KOPT-K1 (cell line): ENCODE results near the gene PTGDR.

Experiments used
- H3K27ac ChIP-seq: fragments of 200-600 bp; sonication (generic); 2 replicates; pipeline ENCODE4 v1.5.1; 2016; ENCODE audit warnings: antibody characterized with exemption, mild to moderate bottlenecking, low read depth, low read length; ENCODE audit not compliant: poor library complexity, severe bottlenecking
- H3K36me3 ChIP-seq: fragments of 200-600 bp; sonication (generic); 2 replicates; pipeline ENCODE4 v1.5.1; 2017; ENCODE audit warnings: antibody characterized with exemption, mild to moderate bottlenecking, low read length, moderate library complexity; ENCODE audit not compliant: insufficient read depth
- H3K9me3 ChIP-seq: fragments of 200-600 bp; sonication (generic); 2 replicates; pipeline ENCODE4 v1.5.1; 2017; ENCODE audit warnings: antibody characterized with exemption, low read length, mild to moderate bottlenecking; ENCODE audit not compliant: insufficient read depth, poor library complexity, severe bottlenecking

Gene PTGDR

DNA sequence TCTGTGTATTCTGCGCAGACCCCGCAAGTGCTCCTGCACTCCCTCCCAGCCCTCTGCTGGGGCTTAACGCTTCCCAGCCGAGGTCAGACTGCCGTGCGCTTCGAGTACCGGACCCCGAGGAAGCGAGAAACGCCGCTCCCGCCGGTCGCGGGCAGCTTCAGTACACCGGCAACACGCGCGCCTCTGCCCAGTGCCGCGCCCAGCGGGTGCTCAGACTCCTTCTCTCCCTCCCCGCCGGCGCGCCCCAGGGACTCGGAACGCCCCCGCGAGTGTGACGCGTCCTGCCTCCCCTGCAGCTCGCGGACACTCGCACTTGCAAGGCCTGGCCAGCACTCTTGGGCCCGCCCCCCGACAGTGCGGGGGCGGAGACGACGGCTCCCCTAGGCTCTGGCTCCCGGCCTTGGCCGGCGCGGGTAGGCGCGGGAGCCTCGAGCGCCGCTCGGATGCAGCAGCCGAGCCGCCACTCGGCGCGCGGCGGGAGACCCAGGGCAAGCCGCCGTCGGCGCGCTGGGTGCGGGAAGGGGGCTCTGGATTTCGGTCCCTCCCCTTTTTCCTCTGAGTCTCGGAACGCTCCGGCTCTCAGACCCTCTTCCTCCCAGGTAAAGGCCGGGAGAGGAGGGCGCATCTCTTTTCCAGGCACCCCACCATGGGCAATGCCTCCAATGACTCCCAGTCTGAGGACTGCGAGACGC, 46.6 kb downstream of the PTGDR start, which contains the start of gene PTGER2:
PTGER2 (plus strand) TSS at position 410 of the 692 bp plus-strand sequence; CDS start at position 647, 237 bp downstream.
- Histone ChIP-seq H3K27ac (peak within 1 kb of the TSS; percentile 89), H3K9me3 (peaks cover 3% of the 10 kb centered on the region), H3K36me3 (no peaks in the 10 kb centered on the region)

- H3K27ac ChIP-seq = peak overlapping the region; percentile 89
- no peaks in the 10 kb centered on the region for H3K36me3 ChIP-seq
- H3K9me3 ChIP-seq = peaks cover 3% of the 10 kb centered on the region
Observed at GRCh38 chr14:52314595-52315354, 47.3 kb downstream of the PTGDR start.

DNA sequence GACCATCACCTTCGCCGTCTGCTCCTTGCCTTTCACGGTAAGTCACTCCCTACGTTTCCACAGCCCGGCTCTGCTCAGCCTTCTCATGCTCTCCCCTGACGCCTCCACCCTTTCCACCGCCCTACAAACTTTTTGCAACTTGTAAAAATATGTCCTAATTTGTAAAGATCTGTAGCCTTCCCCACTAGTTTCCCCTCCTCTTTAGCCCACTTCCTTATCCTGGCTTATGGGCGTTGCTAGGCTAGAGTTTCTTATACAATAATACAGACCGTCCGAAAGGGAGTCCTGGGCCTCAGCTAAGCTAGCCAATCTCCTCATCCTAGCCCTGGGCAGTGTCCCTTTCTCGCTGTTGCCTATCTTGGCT, 47.8 kb downstream of the PTGDR start:
- peak overlapping the region; percentile 89 for H3K27ac ChIP-seq
- H3K36me3 ChIP-seq = no peaks in the 10 kb centered on the region
- peaks cover 5% of the 10 kb centered on the region for H3K9me3 ChIP-seq

DNA sequence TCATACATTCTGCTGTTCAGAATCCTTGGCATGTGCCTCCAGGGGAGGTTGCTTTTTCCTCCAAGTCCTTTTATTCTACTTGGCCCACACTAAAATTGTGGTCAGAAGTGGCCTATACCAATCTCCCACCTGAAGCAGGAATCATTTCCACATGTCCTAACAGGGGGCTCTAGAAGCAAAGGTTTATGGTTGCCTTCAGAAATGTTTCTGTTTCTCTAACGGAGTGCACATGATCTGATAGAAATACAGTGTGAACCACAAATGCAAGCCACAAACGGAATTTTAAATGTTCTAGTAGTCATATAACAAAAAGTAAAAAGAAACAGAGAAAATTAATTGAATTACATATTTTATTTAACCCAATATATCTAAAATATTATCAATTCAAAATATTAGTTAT, 50.6 kb downstream of the PTGDR start:
- H3K36me3 ChIP-seq = no peaks in the 10 kb centered on the region
- peaks cover 33% of the 10 kb centered on the region for H3K9me3 ChIP-seq
- H3K27ac ChIP-seq = peak overlapping the region; percentile 89

GRCh38 chr14:52318826-52319645, 51.5 kb downstream of the PTGDR start:
- no peaks in the 10 kb centered on the region for H3K36me3 ChIP-seq
- H3K9me3 ChIP-seq = peaks cover 39% of the 10 kb centered on the region
- H3K27ac ChIP-seq = peak overlapping the region; percentile 89

GRCh38 chr14:52319919-52320318, 52.4 kb downstream of the PTGDR start:
- Histone ChIP-seq H3K36me3 (no peaks in the 10 kb centered on the region), H3K27ac (no peak overlapping the region), H3K9me3 (peaks cover 43% of the 10 kb centered on the region)

- Histone ChIP-seq H3K36me3 (no peaks in the 10 kb centered on the region), H3K9me3 (peaks cover 43% of the 10 kb centered on the region), H3K27ac (peak overlapping the region; percentile 44)
Observed at GRCh38 chr14:52325126-52325525, 57.6 kb downstream of the PTGDR start.

DNA sequence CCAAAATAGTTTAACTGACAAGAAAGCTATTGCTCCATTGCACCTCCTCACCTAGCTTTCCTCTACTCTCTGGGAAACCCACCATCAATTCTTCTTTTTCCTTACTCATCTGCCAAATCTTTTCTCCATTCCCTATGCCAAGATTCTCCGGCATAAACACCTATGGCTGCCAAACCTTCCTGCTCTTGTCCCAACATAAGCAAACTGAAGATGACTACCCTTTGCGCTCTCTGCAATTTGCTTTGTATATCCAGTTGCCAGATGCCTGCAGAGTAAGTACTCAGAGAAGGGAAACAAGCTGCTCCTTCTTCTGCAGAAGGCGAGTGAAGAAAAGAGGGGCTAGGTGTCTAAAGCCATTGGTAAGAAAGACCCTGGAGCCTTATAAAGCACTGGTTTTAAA, 58.1 kb downstream of the PTGDR start:
- H3K9me3 ChIP-seq = peaks cover 38% of the 10 kb centered on the region
- no peaks in the 10 kb centered on the region for H3K36me3 ChIP-seq

More for the DNA sequence above, 58.1 kb downstream of the PTGDR start:
- peak overlapping the region; percentile 44 for H3K27ac ChIP-seq
